ENCODE measurements around the gene H3-3A.

DNA sequence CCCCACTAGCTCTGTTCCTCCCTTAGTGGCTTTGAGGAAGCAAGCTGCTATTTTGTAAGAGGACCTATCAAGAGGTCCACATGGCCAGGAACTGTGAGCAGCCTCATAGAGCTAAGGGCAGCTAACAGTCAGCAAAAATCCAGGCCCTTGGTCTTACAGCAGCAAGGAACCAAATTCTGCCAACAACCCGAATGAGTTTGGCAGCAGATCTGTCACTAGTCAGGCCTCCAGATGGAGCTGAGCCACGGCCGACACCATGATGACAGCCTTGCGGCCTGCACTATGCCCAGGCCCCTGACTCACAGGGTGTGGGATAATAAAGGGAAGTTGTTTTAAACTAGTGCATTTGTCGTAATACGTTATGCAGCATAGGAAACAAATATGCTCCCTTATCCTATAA, 28.0 kb upstream of the H3-3A start:
- TF ChIP-seq, protein P1, sequence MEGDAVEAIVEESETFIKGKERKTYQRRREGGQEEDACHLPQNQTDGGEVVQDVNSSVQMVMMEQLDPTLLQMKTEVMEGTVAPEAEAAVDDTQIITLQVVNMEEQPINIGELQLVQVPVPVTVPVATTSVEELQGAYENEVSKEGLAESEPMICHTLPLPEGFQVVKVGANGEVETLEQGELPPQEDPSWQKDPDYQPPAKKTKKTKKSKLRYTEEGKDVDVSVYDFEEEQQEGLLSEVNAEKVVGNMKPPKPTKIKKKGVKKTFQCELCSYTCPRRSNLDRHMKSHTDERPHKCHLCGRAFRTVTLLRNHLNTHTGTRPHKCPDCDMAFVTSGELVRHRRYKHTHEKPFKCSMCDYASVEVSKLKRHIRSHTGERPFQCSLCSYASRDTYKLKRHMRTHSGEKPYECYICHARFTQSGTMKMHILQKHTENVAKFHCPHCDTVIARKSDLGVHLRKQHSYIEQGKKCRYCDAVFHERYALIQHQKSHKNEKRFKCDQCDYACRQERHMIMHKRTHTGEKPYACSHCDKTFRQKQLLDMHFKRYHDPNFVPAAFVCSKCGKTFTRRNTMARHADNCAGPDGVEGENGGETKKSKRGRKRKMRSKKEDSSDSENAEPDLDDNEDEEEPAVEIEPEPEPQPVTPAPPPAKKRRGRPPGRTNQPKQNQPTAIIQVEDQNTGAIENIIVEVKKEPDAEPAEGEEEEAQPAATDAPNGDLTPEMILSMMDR (IDR thresholded peaks at IDR 0.05; ENCODE audit: low read depth, low read length): no peak
- TF ChIP-seq EZH2phosphoT487 (IDR thresholded peaks at IDR 0.05; ENCODE audit: low read depth): no peak

Measured in OCI-LY3 (cell line).